WERI-Rb-1 (cell line): ENCODE data around the gene MAPK8IP2.
A peak's percentile ranks its signal among the peaks of the same experiment; 100 is the strongest.

Experiments used
- DNase-seq: peaks from one replicate; pipeline ENCODE4 v3.0.0-alpha.2; 2020
- H3K27ac ChIP-seq: fragments of 250-450 bp; sonication (Bioruptor Pico); 2 replicates; pipeline ENCODE4 v1.5.1; 2020; ENCODE audit warnings: mild to moderate bottlenecking, moderate library complexity
- H3K27me3 ChIP-seq: fragments of 250-450 bp; sonication (Bioruptor Pico); 2 replicates; pipeline ENCODE4 v1.5.1; 2021; ENCODE audit warnings: mild to moderate bottlenecking, low read depth, moderate library complexity; ENCODE audit not compliant: insufficient read depth, severe bottlenecking
- H3K36me3 ChIP-seq: fragments of 250-450 bp; sonication (Bioruptor Pico); 2 replicates; pipeline ENCODE4 v1.5.1; 2020; ENCODE audit warnings: mild to moderate bottlenecking, moderate library complexity
- H3K4me3 ChIP-seq: 2 replicates; pipeline ENCODE4 v1.5.1; 2011; ENCODE audit warnings: low read depth, mild to moderate bottlenecking, control low read depth, low read length
- H3K9me3 ChIP-seq: fragments of 250-450 bp; sonication (Bioruptor Pico); 2 replicates; pipeline ENCODE4 v1.5.1; 2021; ENCODE audit warnings: mild to moderate bottlenecking, moderate library complexity; ENCODE audit not compliant: severe bottlenecking
- CTCF ChIP-seq: IDR thresholded peaks from 2 replicates; pipeline ENCODE4 v1.5.1; 2011; ENCODE audit warnings: low read depth, mild to moderate bottlenecking, control low read depth, inconsistent platforms, low read length

Gene MAPK8IP2

GRCh38 chr22:50595189-50595588, 5.4 kb upstream of the MAPK8IP2 start:
- no peak for TF ChIP-seq CTCF
- H3K27me3 ChIP-seq, result no peaks in the 10 kb centered on the region

GRCh38 chr22:50597097-50597496, 3.5 kb upstream of the MAPK8IP2 start:
- TF ChIP-seq CTCF, result no peak
- no peak for DNase-seq
- Histone ChIP-seq H3K4me3 (no peak overlapping the region), H3K27ac (no peak overlapping the region), H3K9me3 (no peaks in the 10 kb centered on the region), H3K27me3 (no peaks in the 10 kb centered on the region), H3K36me3 (peaks cover 12% of the 10 kb centered on the region)

More at GRCh38 chr22:50595189-50595588, 5.4 kb upstream of the MAPK8IP2 start:
- peaks cover 9% of the 10 kb centered on the region for H3K36me3 ChIP-seq
- no peaks in the 10 kb centered on the region for H3K9me3 ChIP-seq
- H3K27ac ChIP-seq, result no peak overlapping the region
- DNase-seq, result no peak
- H3K4me3 ChIP-seq, result no peak overlapping the region

GRCh38 chr22:50599816-50600455, 657 bp upstream of the MAPK8IP2 start:
- peak overlapping the region; percentile 76 for H3K27ac ChIP-seq
- H3K4me3 ChIP-seq, result peak overlapping the region; percentile 67
- no peak for DNase-seq
- peaks cover 37% of the 10 kb centered on the region for H3K36me3 ChIP-seq
- TF ChIP-seq CTCF, result no peak
- no peaks in the 10 kb centered on the region for H3K9me3 ChIP-seq
- H3K27me3 ChIP-seq, result no peaks in the 10 kb centered on the region

GRCh38 chr22:50600967-50601668, 525 bp downstream of the MAPK8IP2 start:
- H3K36me3 ChIP-seq, result peaks cover 49% of the 10 kb centered on the region
- peak overlapping the region; percentile 89 for H3K4me3 ChIP-seq
- TF ChIP-seq CTCF, result no peak
- H3K27me3 ChIP-seq, result no peaks in the 10 kb centered on the region
- peak overlapping the region; percentile 88 for H3K27ac ChIP-seq
- H3K9me3 ChIP-seq, result no peaks in the 10 kb centered on the region
- peak; percentile 52 for DNase-seq

GRCh38 chr22:50601669-50602337, 1.2 kb downstream of the MAPK8IP2 start:
- no peak for TF ChIP-seq CTCF
- peaks cover 53% of the 10 kb centered on the region for H3K36me3 ChIP-seq
- no peaks in the 10 kb centered on the region for H3K27me3 ChIP-seq
- H3K9me3 ChIP-seq, result no peaks in the 10 kb centered on the region
- peak overlapping the region; percentile 88 for H3K27ac ChIP-seq
- peak overlapping the region; percentile 89 for H3K4me3 ChIP-seq
- DNase-seq, result no peak
